Liver (tissue), 9 donors: ENCODE measurements around the gene PTPRH. TPM values are rescaled to one million over a fixed set of nuclear protein-coding genes. Genes with fewer than 3 reads are reported as not detected.
A peak's percentile ranks its signal among the peaks of the same experiment; 100 is the strongest.

Experiments used
- DNase-seq: peaks from one replicate; pipeline ENCODE4 v3.0.0-alpha.2; 2017; ENCODE audit warnings: low spot score
- H3K27ac ChIP-seq, 2 donors: one replicate each; pipeline ENCODE4 v1.7.0; 2013; ENCODE audit warnings: inconsistent platforms in 2 of 2, low read length in 2 of 2, control low read depth in 1 of 2, low read depth in 1 of 2, mild to moderate bottlenecking in 1 of 2
- H3K27me3 ChIP-seq, 4 donors: one replicate each; pipeline versions ENCODE4 v1.6.1 to v1.7.0; 2013; ENCODE audit warnings: low read length in 3 of 4, inconsistent platforms in 1 of 4, mild to moderate bottlenecking in 1 of 4, moderate library complexity in 1 of 4; ENCODE audit not compliant: control insufficient read depth in 4 of 4, insufficient read depth in 4 of 4
- H3K36me3 ChIP-seq, 4 donors: one replicate each; pipeline versions ENCODE4 v1.6.1 to v1.7.0; 2013; ENCODE audit warnings: low read length in 3 of 4, mild to moderate bottlenecking in 3 of 4, low read depth in 1 of 4, moderate library complexity in 1 of 4; ENCODE audit not compliant: control insufficient read depth in 4 of 4, insufficient read depth in 3 of 4
- H3K4me1 ChIP-seq, 4 donors: one replicate each; pipeline versions ENCODE4 v1.6.1 to v1.7.0; 2013; ENCODE audit warnings: low read length in 3 of 4, mild to moderate bottlenecking in 3 of 4, moderate library complexity in 1 of 4; ENCODE audit not compliant: control insufficient read depth in 4 of 4, insufficient read depth in 4 of 4
- H3K4me3 ChIP-seq, 3 donors: one replicate each; pipeline versions ENCODE4 v1.6.1 to v1.7.0; 2013; ENCODE audit warnings: low read length in 3 of 3, control low read depth in 1 of 3, low read depth in 1 of 3, mild to moderate bottlenecking in 1 of 3
- H3K9ac ChIP-seq, 2 donors: one replicate each; pipeline ENCODE4 v1.7.0; 2013; ENCODE audit warnings: low read length in 2 of 2, mild to moderate bottlenecking in 2 of 2, moderate library complexity in 2 of 2, control low read depth in 1 of 2, low read depth in 1 of 2
- H3K9me3 ChIP-seq, 4 donors: one replicate each; pipeline versions ENCODE4 v1.6.1 to v1.7.0; 2013; ENCODE audit warnings: low read length in 3 of 4; ENCODE audit not compliant: control insufficient read depth in 4 of 4
- EGR1 ChIP-seq, 2 donors: IDR thresholded peaks; 2 replicates each; pipeline ENCODE4 v1.6.1; 2016 to 2018; ENCODE audit warnings: antibody characterized with exemption in 2 of 2, low read depth in 2 of 2
- GABPA ChIP-seq, 2 donors: IDR thresholded peaks in 1 of 2; conservative IDR thresholded peaks in 1 of 2; 2 replicates each; pipeline ENCODE4 v1.6.1; 2016; ENCODE audit warnings: antibody characterized with exemption in 2 of 2, mild to moderate bottlenecking in 1 of 2, moderate library complexity in 1 of 2
- HNF4A ChIP-seq, 2 donors: conservative IDR thresholded peaks; 2 replicates each; pipeline ENCODE4 v1.6.1; 2016; ENCODE audit warnings: antibody characterized with exemption in 2 of 2, mild to moderate bottlenecking in 2 of 2
- HNF4G ChIP-seq: IDR thresholded peaks from 2 replicates; pipeline ENCODE4 v1.6.1; 2016; ENCODE audit warnings: antibody characterized with exemption
- JUND ChIP-seq, 2 donors: IDR thresholded peaks; 2 replicates each; pipeline ENCODE4 v1.6.1; 2016; ENCODE audit warnings: antibody characterized with exemption in 2 of 2
- RXRA ChIP-seq, 2 donors: IDR thresholded peaks; 2 replicates each; pipeline ENCODE4 v1.6.1; 2017 to 2018; ENCODE audit warnings: antibody characterized with exemption in 2 of 2, mild to moderate bottlenecking in 1 of 2
- SP1 ChIP-seq: IDR thresholded peaks from 2 replicates; pipeline ENCODE4 v1.6.1; 2018; ENCODE audit warnings: antibody characterized with exemption, mild to moderate bottlenecking
- TAF1 ChIP-seq: conservative IDR thresholded peaks from 2 replicates; pipeline ENCODE4 v1.6.1; 2016; ENCODE audit warnings: antibody characterized with exemption, mild to moderate bottlenecking
- WGBS: extraction: QIAGEN DNeasy Blood & Tissue Kit; methylation state at CpG from one replicate; pipeline ENCODE4 v1.1.7; 2013; 5-methylcytosine and 5-hydroxymethylcytosine counted together
- polyA plus RNA-seq, 2 donors: library from polyadenylated mRNA; stranded (reverse) in 1 of 2; unstranded in 1 of 2; fragments of 200-250 nt in 1 of 2; fragments of >200 nt in 1 of 2; fragmentation: Nextera tagmentation in 1 of 2; extraction: Ambion mirVana in 1 of 2; gene quantifications; one replicate each; pipeline versions ENCODE4 v1.2.1 to v1.2.3, GENCODE V29; 2013 to 2015
- total RNA-seq, 2 donors: library from RNA; depleted of rRNA; stranded (reverse); fragments of >200 nt; gene quantifications; one replicate each; pipeline ENCODE4 v1.2.3, GENCODE V29; 2014
- TF ChIP-seq, protein P1 (sequence below): IDR thresholded peaks from 2 replicates; pipeline ENCODE4 v1.6.1; 2016; ENCODE audit warnings: antibody characterized with exemption
- TF ChIP-seq, protein P2 (sequence below): fragments of 150-350 bp; IDR thresholded peaks from 2 replicates; pipeline ENCODE4 v1.5.1; 2017; ENCODE audit warnings: improper control_type of control experiment, low read depth, low read length; ENCODE audit not compliant: missing input control
- TF ChIP-seq, protein P3 (sequence below): IDR thresholded peaks from 2 replicates; pipeline ENCODE4 v1.6.1; 2016; ENCODE audit warnings: antibody characterized with exemption
- TF ChIP-seq, protein P4 (sequence below): IDR thresholded peaks from 2 replicates; pipeline ENCODE4 v1.6.1; 2016; ENCODE audit warnings: antibody characterized with exemption, mild to moderate bottlenecking
- donor health status: healthy.
- donor health status: healthy.
- donor health status: healthy.
- donor health status: healthy.
- donor health status: healthy.

The PTPRH gene
- total and polyA plus RNA-seq, 4 donors = 3.1 to 20.4 (median 11.4) TPM

DNA sequence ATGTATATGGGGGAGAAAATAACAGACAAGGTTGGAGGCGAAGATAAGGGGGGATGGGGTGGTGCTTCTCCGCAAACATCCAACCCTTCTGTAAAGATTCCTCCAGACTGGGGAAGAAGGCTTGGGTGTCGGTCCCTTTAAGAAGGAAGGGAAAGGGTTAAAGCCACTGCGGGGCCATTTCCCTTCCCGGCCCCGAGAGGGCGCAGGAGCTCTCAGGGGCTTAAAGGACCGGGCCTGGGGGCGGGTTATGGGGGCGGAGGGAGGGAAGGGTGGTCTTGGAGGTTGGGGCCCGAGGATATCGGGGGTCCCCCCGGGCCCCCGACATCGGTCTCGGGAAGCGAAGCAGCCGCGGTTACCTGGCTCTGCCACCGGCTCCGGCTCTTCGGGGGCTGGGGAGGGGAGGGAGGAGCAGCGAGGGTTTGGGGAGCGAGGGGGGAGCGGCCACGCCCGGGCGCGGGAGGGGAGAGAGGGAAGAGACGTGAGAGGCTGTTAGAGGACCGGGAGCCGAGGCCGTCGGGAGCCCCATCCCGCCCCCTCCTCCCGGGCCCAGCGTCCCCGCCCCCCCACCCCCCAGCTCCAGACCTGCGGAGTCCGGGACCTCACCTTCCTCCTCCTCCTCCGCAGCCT lies 63.1 kb downstream of the PTPRH start:
- Histone ChIP-seq H3K4me3 (no peak overlapping the region), H3K27ac (no peak overlapping the region), H3K4me1 (peaks cover 0 to 3% (median 0%) of the 10 kb centered on the region in 4 donors), H3K9me3 (no peaks in the 10 kb centered on the region), H3K9ac (no peak overlapping the region), H3K36me3 (no peaks in the 10 kb centered on the region), H3K27me3 (peaks cover 0 to 7% (median 4%) of the 10 kb centered on the region in 4 donors)
- WGBS = 2% methylated on average over 40 of the region's 41 CpGs
- no peak for TF ChIP-seq JUND (IDR thresholded peaks at IDR 0.05)
- TF ChIP-seq, protein P1, sequence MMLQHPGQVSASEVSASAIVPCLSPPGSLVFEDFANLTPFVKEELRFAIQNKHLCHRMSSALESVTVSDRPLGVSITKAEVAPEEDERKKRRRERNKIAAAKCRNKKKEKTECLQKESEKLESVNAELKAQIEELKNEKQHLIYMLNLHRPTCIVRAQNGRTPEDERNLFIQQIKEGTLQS = no peak
- TF ChIP-seq, protein P2, sequence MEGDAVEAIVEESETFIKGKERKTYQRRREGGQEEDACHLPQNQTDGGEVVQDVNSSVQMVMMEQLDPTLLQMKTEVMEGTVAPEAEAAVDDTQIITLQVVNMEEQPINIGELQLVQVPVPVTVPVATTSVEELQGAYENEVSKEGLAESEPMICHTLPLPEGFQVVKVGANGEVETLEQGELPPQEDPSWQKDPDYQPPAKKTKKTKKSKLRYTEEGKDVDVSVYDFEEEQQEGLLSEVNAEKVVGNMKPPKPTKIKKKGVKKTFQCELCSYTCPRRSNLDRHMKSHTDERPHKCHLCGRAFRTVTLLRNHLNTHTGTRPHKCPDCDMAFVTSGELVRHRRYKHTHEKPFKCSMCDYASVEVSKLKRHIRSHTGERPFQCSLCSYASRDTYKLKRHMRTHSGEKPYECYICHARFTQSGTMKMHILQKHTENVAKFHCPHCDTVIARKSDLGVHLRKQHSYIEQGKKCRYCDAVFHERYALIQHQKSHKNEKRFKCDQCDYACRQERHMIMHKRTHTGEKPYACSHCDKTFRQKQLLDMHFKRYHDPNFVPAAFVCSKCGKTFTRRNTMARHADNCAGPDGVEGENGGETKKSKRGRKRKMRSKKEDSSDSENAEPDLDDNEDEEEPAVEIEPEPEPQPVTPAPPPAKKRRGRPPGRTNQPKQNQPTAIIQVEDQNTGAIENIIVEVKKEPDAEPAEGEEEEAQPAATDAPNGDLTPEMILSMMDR = peak; percentile 14
- no peak for DNase-seq

DNA sequence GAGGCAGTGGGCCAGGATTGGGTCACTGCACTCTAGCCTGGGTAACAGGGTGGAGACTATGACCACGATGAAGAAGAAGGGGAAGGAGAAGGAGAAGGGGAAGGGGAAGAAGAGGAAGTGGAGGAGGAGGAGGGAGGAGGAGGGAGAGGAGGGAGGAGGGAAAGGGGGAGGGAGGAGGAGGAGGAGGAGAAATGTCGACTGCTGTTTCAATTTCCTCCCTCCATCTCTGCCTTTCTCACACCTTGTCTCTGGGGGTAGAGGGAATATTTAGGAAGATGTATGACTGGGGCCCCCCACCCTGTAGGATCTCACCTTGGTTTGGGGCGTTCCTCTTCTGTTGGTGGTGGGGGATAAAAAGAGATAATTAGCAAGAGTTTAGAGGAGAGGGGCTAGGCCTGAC lies 64.1 kb downstream of the PTPRH start:
- 26% methylated on average over 3 of the region's 3 CpGs for WGBS
- no peak overlapping the region for H3K9ac ChIP-seq
- peaks cover 0 to 7% (median 4%) of the 10 kb centered on the region in 4 donors for H3K27me3 ChIP-seq
- no peak for DNase-seq
- no peaks in the 10 kb centered on the region for H3K36me3 ChIP-seq
- no peaks in the 10 kb centered on the region for H3K9me3 ChIP-seq
- H3K27ac ChIP-seq = no peak overlapping the region
- H3K4me1 ChIP-seq = peaks cover 0 to 3% (median 0%) of the 10 kb centered on the region in 4 donors
- no peak overlapping the region for H3K4me3 ChIP-seq
- TF ChIP-seq RXRA (IDR thresholded peaks at IDR 0.05) = no peak
- TF ChIP-seq SP1 = no peak
- TF ChIP-seq, protein P3, sequence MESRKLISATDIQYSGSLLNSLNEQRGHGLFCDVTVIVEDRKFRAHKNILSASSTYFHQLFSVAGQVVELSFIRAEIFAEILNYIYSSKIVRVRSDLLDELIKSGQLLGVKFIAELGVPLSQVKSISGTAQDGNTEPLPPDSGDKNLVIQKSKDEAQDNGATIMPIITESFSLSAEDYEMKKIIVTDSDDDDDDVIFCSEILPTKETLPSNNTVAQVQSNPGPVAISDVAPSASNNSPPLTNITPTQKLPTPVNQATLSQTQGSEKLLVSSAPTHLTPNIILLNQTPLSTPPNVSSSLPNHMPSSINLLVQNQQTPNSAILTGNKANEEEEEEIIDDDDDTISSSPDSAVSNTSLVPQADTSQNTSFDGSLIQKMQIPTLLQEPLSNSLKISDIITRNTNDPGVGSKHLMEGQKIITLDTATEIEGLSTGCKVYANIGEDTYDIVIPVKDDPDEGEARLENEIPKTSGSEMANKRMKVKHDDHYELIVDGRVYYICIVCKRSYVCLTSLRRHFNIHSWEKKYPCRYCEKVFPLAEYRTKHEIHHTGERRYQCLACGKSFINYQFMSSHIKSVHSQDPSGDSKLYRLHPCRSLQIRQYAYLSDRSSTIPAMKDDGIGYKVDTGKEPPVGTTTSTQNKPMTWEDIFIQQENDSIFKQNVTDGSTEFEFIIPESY = no peak
- no peak for TF ChIP-seq EGR1 (IDR thresholded peaks at IDR 0.05; ENCODE audit: low read depth in 2 of 2)
- no peak for TF ChIP-seq GABPA (IDR thresholded peaks at IDR 0.05 in 1 of 2, conservative IDR thresholded peaks at IDR 0.05 in 1 of 2)
- no peak for TF ChIP-seq HNF4G
- TF ChIP-seq, protein P4, sequence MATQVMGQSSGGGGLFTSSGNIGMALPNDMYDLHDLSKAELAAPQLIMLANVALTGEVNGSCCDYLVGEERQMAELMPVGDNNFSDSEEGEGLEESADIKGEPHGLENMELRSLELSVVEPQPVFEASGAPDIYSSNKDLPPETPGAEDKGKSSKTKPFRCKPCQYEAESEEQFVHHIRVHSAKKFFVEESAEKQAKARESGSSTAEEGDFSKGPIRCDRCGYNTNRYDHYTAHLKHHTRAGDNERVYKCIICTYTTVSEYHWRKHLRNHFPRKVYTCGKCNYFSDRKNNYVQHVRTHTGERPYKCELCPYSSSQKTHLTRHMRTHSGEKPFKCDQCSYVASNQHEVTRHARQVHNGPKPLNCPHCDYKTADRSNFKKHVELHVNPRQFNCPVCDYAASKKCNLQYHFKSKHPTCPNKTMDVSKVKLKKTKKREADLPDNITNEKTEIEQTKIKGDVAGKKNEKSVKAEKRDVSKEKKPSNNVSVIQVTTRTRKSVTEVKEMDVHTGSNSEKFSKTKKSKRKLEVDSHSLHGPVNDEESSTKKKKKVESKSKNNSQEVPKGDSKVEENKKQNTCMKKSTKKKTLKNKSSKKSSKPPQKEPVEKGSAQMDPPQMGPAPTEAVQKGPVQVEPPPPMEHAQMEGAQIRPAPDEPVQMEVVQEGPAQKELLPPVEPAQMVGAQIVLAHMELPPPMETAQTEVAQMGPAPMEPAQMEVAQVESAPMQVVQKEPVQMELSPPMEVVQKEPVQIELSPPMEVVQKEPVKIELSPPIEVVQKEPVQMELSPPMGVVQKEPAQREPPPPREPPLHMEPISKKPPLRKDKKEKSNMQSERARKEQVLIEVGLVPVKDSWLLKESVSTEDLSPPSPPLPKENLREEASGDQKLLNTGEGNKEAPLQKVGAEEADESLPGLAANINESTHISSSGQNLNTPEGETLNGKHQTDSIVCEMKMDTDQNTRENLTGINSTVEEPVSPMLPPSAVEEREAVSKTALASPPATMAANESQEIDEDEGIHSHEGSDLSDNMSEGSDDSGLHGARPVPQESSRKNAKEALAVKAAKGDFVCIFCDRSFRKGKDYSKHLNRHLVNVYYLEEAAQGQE = no peak
- TF ChIP-seq HNF4A (conservative IDR thresholded peaks at IDR 0.05) = no peak
- no peak for TF ChIP-seq JUND (IDR thresholded peaks at IDR 0.05)
- TF ChIP-seq TAF1 = no peak
